Kidney tubule cell (primary cell): ENCODE data around the gene PTPN4.

Experiments
- DNase-seq: peaks from one replicate; pipeline ENCODE4 v3.0.0-alpha.2; 2018; ENCODE audit warnings: low spot score

PTPN4 gene

GRCh38 chr2:119853777-119854399, 94.2 kb downstream of the PTPN4 start:
- no peak for DNase-seq

GRCh38 chr2:119856469-119856901, 96.8 kb downstream of the PTPN4 start:
- peak; percentile 22 for DNase-seq

- DNase-seq: no peak
These were observed 98.0 kb downstream of the PTPN4 start for GRCh38 chr2:119857742-119858141.

GRCh38 chr2:119859528-119859927, 99.8 kb downstream of the PTPN4 start:
- no peak for DNase-seq

- no peak for DNase-seq
These were observed 101.2 kb downstream of the PTPN4 start for GRCh38 chr2:119860924-119861323.

GRCh38 chr2:119862127-119862889, 102.6 kb downstream of the PTPN4 start:
- DNase-seq: no peak

- peak; percentile 48 for DNase-seq
These were observed 104.6 kb downstream of the PTPN4 start for GRCh38 chr2:119864318-119864717.

- no peak for DNase-seq
These were observed 112.0 kb downstream of the PTPN4 start for GRCh38 chr2:119871725-119872124.

- DNase-seq: no peak
These were observed 113.9 kb downstream of the PTPN4 start for GRCh38 chr2:119873350-119874315.

- DNase-seq: peak; percentile 54
These were observed 119.8 kb downstream of the PTPN4 start for GRCh38 chr2:119879502-119879901.

- peak; percentile 3 for DNase-seq
These were observed 129.0 kb downstream of the PTPN4 start for GRCh38 chr2:119888680-119889079.

- DNase-seq: no peak
These were observed 138.1 kb downstream of the PTPN4 start for GRCh38 chr2:119897736-119898395.

GRCh38 chr2:119901013-119901412, 141.3 kb downstream of the PTPN4 start:
- DNase-seq: no peak

GRCh38 chr2:119910566-119910965, 150.8 kb downstream of the PTPN4 start:
- DNase-seq: no peak

GRCh38 chr2:119914266-119914665, 154.5 kb downstream of the PTPN4 start:
- DNase-seq: no peak

GRCh38 chr2:119921825-119922224, 162.1 kb downstream of the PTPN4 start:
- DNase-seq: no peak

- no peak for DNase-seq
These were observed 163.0 kb downstream of the PTPN4 start for GRCh38 chr2:119922699-119923098.

GRCh38 chr2:119929537-119929936, 169.8 kb downstream of the PTPN4 start:
- no peak for DNase-seq

GRCh38 chr2:119932809-119933208, 173.1 kb downstream of the PTPN4 start:
- DNase-seq: no peak

GRCh38 chr2:119934319-119934718, 174.6 kb downstream of the PTPN4 start:
- no peak for DNase-seq

- no peak for DNase-seq
These were observed 178.0 kb downstream of the PTPN4 start for GRCh38 chr2:119937680-119938079.

GRCh38 chr2:119939915-119940314, 180.2 kb downstream of the PTPN4 start:
- DNase-seq: peak; percentile 12
